Measurements from ENCODE around the gene P2RX5. TPM values are rescaled to one million over a fixed set of nuclear protein-coding genes. Genes with fewer than 3 reads are reported as not detected.

P2RX5 gene, protein sequence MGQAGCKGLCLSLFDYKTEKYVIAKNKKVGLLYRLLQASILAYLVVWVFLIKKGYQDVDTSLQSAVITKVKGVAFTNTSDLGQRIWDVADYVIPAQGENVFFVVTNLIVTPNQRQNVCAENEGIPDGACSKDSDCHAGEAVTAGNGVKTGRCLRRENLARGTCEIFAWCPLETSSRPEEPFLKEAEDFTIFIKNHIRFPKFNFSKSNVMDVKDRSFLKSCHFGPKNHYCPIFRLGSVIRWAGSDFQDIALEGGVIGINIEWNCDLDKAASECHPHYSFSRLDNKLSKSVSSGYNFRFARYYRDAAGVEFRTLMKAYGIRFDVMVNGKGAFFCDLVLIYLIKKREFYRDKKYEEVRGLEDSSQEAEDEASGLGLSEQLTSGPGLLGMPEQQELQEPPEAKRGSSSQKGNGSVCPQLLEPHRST
- 1.0 and 1.3 TPM in 2 replicates for total RNA-seq

DNA sequence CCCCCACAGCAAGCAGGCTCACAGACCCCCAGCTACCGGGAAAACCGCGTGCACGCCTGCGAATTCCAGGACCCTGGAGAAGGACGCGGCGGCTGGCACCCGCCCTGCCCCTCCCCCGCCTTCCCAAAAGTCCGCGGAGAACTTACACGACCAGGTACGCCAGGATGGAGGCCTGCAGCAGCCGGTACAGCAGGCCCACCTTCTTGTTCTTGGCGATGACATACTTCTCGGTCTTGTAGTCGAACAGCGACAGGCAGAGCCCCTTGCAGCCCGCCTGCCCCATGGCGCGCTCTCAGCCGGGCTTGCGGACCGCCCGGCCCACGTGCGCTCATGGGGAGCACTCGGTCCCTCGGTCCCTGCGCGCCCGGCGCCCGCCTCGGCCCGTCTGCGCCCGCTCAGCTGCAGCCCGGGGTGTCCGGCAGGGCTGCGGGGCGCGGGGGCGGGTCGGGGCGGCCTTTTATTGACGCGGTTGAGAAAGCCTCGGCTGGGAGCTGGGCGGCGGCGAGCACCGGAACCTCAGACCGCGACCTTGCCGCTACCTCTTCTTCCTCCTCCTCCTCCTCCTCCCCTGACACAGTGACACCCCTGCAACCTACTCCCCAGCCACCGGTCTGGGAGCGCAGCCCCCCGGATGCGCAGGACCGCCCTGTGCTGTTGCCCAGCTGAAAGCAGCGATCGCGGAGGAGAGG, at the start of gene P2RX5:
P2RX5 (minus strand) TSS at position 433 of the 689 bp plus-strand sequence; CDS start at position 283, 150 bp downstream.

DNA sequence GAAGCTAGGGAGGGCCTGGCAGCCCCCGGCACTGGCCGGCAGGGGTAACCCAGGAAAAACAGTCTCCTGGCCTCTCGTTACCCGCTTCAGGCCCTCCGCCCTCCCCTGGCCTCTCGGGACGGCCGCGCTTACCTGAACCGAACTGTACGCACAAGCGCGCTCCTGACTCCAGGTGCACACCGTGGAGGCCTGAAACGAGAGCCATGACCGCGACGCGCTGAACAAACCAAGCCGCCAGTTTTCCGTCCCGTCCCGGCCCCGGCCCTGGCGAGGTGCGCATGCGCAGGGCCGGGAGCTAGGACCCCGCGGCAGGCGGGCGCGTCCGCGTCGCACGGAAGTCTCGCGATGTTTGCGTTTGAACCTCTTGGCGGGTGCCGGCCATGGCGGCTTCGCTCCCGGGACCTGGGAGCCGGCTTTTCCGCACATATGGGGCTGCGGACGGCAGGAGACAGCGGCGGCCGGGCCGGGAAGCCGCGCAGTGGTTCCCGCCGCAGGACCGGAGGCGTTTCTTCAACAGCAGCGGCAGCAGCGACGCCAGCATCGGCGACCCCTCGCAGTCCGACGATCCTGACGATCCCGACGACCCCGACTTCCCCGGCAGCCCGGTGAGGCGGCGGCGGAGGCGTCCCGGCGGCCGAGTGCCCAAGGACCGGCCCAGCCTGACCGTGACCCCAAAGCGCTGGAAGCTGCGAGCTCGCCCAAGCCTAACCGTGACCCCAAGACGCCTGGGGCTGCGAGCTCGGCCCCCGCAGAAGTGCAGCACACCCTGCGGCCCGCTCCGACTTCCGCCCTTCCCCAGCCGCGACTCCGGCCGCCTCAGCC, 27.8 kb upstream of the P2RX5 start, which contains the start of gene HASPIN:
HASPIN (plus strand) TSS at position 348 of the 822 bp plus-strand sequence; CDS start at position 381, 33 bp downstream.

DNA sequence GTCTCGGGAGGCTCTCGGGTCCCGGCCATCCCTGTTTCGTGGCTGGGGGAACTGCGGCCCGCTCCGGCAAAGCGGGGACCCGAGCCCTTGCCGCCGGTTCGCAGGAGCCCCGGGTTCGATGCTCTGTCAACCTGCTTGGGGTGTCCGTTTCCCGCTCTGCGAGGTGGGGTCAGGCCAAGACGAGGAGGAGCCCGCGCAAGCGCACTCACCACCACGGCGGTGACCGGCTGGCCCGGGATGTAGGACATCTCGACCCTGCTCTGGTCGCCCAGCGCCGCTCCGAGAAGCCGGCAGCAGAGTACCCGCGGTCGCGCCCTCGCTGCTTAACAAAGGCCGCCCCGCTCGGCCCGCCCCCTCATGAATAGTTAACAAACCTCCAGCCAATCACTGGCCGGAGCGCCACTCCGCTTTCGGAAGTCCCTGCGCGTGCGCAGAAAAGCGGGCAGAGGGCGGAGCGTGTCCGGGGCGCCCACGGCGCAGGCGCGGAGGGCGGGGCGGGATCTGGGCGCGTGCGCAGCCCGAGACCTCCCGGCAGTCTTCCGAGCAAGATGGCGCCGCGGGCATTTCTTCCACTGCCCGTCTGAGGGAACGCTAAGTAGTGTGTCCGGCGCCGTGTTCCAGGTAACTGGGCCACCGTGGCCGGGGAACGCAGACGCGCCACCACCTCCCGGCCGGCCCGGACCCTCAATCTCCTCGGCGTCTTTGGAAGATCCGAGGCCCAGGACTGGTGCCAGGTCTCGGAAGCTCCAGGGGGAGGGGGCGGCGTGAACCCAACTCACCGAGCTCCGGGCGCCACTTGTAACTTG, 27.5 kb downstream of the P2RX5 start, which contains the start of the genes EMC6 and TAX1BP3:
EMC6 (plus strand) TSS at position 534 of the 806 bp plus-strand sequence. CDS start 335 bp downstream, outside the sequence.
TAX1BP3 (minus strand) TSS at position 300 of the 806 bp plus-strand sequence; CDS start at position 248, 52 bp downstream.

DNA sequence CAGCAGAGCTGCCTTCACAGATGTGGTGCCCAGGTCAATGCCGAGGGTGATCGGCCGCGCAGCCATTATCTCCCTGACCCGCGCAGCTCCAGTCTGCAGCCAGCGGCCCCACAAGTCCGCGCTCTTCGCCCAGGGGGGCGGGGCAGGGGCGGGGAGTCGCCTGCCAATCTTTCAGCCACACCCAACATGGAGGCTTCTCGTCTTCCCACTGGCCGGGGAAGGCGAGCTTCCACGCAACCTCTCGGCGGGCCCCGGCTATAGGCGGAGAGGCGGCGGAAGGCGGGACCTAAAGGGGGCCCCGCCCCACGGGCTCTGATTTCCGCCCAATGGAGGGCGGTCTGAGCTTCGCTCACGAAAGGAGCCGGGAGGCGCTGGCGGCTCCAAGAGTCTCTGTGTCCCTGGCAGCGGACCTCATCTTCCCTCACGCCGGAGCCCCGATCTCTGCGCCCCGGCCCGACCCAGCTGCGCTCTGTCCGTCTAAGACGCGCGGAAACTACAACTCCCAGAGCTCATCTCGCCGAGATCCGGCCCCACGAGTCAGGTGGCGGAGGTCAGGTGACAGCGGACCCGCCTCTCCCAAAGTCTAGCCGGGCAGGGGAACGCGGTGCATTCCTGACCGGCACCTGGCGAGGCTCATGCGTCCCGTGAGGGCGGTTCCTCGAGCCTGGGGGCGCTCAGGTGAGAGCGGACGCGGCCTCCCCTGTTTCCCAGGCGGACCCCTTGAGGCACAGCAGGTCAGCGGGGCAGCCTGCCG, 59.6 kb downstream of the P2RX5 start, which contains the start of the genes CTNS and SHPK:
CTNS (plus strand) TSS at position 607 of the 754 bp plus-strand sequence. CDS start 3,447 bp downstream, outside the sequence.
SHPK (minus strand) TSS at position 97 of the 754 bp plus-strand sequence; CDS start at position 66, 31 bp downstream.

Other genes starting within 250 kb of the P2RX5 start
- gene SPATA22, start 224.3 kb downstream of the P2RX5 start, total RNA-seq, result not detected in 2 replicates
- gene ASPA, start 220.2 kb downstream of the P2RX5 start, total RNA-seq, result under 0.01 TPM in 1 of 2 replicates, not detected in the other
- under 0.01 and 0.30 TPM in 2 replicates for gene TRPV3, start 138.3 kb downstream of the P2RX5 start, total RNA-seq
- 0.50 and 1.0 TPM in 2 replicates for gene TRPV1, start 86.7 kb downstream of the P2RX5 start, total RNA-seq
- 17.3 and 17.5 TPM in 2 replicates for gene SHPK, start 59.9 kb downstream of the P2RX5 start, total RNA-seq
- 18.7 and 19.9 TPM in 2 replicates for gene CTNS, start 59.4 kb downstream of the P2RX5 start, total RNA-seq
- 287 and 309 TPM in 2 replicates for gene TAX1BP3, start 27.6 kb downstream of the P2RX5 start, total RNA-seq
- 35.3 and 43.9 TPM in 2 replicates for gene EMC6, start 27.3 kb downstream of the P2RX5 start, total RNA-seq
- 9.7 and 13.1 TPM in 2 replicates for gene HASPIN, start 27.7 kb upstream of the P2RX5 start, total RNA-seq
- 20.8 and 28.7 TPM in 2 replicates for gene ITGAE, start 105.0 kb upstream of the P2RX5 start, total RNA-seq
- 9.1 and 10.3 TPM in 2 replicates for gene NCBP3, start 150.1 kb upstream of the P2RX5 start, total RNA-seq
- gene CAMKK1, start 196.9 kb upstream of the P2RX5 start, total RNA-seq, result 3.1 and 3.5 TPM in 2 replicates
- gene P2RX1, start 220.3 kb upstream of the P2RX5 start, total RNA-seq, result under 0.01 TPM in 1 of 2 replicates, not detected in the other

Data from bronchus fibroblast of lung (primary cell).